IMR-90 (cell line): ENCODE data around the gene ALK. TPM values are rescaled to one million over a fixed set of nuclear protein-coding genes. Genes with fewer than 3 reads are reported as not detected.
A peak's percentile ranks its signal among the peaks of the same experiment; 100 is the strongest.

Experiments
- ATAC-seq: fragments of 200-7000 bp; cut with Tn5 transposase; 2 replicates; pipeline ENCODE4 v1.9.1; 2020; ENCODE audit warnings: low read depth, mild to moderate bottlenecking, moderate library complexity
- BruUV-seq: library from RNA; stranded (reverse); fragments of 400-500 nt; replicated peaks from 2 replicates; lab custom pipeline; 2021; lab: Mats Ljungman, UMichigan
- CTCF ChIA-PET: fragments of 300-600 bp; formaldehyde crosslinking; extraction: SDS; loops from one replicate; lab custom pipeline; 2021; ENCODE audit warnings: antibody characterized with exemption; lab: Yijun Ruan, JAX
- POLR2A ChIA-PET: fragments of 300-600 bp; sonication (Branson Sonifier 250); formaldehyde crosslinking; loops from one replicate; lab custom pipeline; 2022; ENCODE audit warnings: antibody characterized with exemption; ENCODE audit not compliant: unreplicated experiment; lab: Charles Lee
- DNase-seq: peaks from one replicate; pipeline ENCODE4 v3.0.0; 2013
- H2AFZ ChIP-seq: replicated peaks from 2 replicates; pipeline ENCODE3; 2013; ENCODE audit warnings: low read length, mild to moderate bottlenecking; ENCODE audit not compliant: poor library complexity
- H2AK5ac ChIP-seq: 2 replicates; pipeline ENCODE4 v1.6.1; 2013; ENCODE audit warnings: low read depth, low read length, inconsistent platforms
- H2AK9ac ChIP-seq: replicated peaks from 2 replicates; pipeline ENCODE3; 2013; ENCODE audit warnings: mild to moderate bottlenecking, low read depth, low read length, moderate library complexity; ENCODE audit not compliant: poor library complexity
- H2BK120ac ChIP-seq: 2 replicates; pipeline ENCODE4 v1.6.1; 2013; ENCODE audit warnings: low read depth, low read length, inconsistent platforms
- H2BK15ac ChIP-seq: 3 replicates; pipeline ENCODE4 v1.6.1; 2013; ENCODE audit warnings: low read depth, low read length, inconsistent platforms
- H2BK20ac ChIP-seq: 2 replicates; pipeline ENCODE4 v1.6.1; 2013; ENCODE audit warnings: low read depth, mild to moderate bottlenecking, inconsistent platforms, low read length, moderate library complexity
- H2BK5ac ChIP-seq: 2 replicates; pipeline ENCODE4 v1.6.1; 2013; ENCODE audit warnings: mild to moderate bottlenecking, low read depth, low read length, inconsistent platforms; ENCODE audit not compliant: poor library complexity, severe bottlenecking
- H3K14ac ChIP-seq: replicated peaks from 2 replicates; pipeline ENCODE4 v1.6.1; 2013; ENCODE audit warnings: low read depth, low read length, inconsistent platforms
- H3K18ac ChIP-seq: 2 replicates; pipeline ENCODE4 v1.6.1; 2013; ENCODE audit warnings: low read depth, low read length, control low read depth
- H3K23ac ChIP-seq: 2 replicates; pipeline ENCODE4 v1.6.1; 2013; ENCODE audit warnings: low read depth, low read length, inconsistent platforms
- H3K27ac ChIP-seq: 2 replicates; pipeline ENCODE4 v1.5.1; 2013; ENCODE audit warnings: mild to moderate bottlenecking, control low read depth, low read length; ENCODE audit not compliant: insufficient read depth
- H3K27me3 ChIP-seq: 2 replicates; pipeline ENCODE4 v1.6.1; 2013; ENCODE audit warnings: low read length; ENCODE audit not compliant: control insufficient read depth, insufficient read depth
- H3K36me3 ChIP-seq: 2 replicates; pipeline ENCODE4 v1.6.1; 2013; ENCODE audit warnings: low read length, mixed read lengths; ENCODE audit not compliant: control insufficient read depth, insufficient read depth
- H3K4ac ChIP-seq: 2 replicates; pipeline ENCODE4 v1.6.1; 2013; ENCODE audit warnings: low read depth, low read length, inconsistent platforms
- H3K4me1 ChIP-seq: 2 replicates; pipeline ENCODE4 v1.6.1; 2013; ENCODE audit warnings: low read length, mixed read lengths; ENCODE audit not compliant: control insufficient read depth, insufficient read depth
- H3K4me2 ChIP-seq: 2 replicates; pipeline ENCODE4 v1.6.1; 2013; ENCODE audit warnings: low read depth, mild to moderate bottlenecking, control low read depth, low read length, moderate library complexity
- H3K4me3 ChIP-seq: 2 replicates; pipeline ENCODE4 v1.5.1; 2013; ENCODE audit warnings: low read depth, mild to moderate bottlenecking, control low read depth, low read length, moderate library complexity; ENCODE audit not compliant: insufficient read depth
- H3K56ac ChIP-seq: 2 replicates; pipeline ENCODE4 v1.6.1; 2013; ENCODE audit warnings: low read length, inconsistent platforms; ENCODE audit not compliant: insufficient read depth; ENCODE audit errors: extremely low read depth
- H3K79me1 ChIP-seq, 2 experiments: 2 replicates each; pipeline ENCODE4 v1.6.1; 2013; ENCODE audit warnings: low read length in 2 of 2, inconsistent platforms in 1 of 2, low read depth in 1 of 2
- H3K9ac ChIP-seq: 2 replicates; pipeline ENCODE4 v1.6.1; 2013; ENCODE audit warnings: low read depth, low read length, control low read depth
- H3K9me1 ChIP-seq: 2 replicates; pipeline ENCODE4 v1.6.1; 2013; ENCODE audit warnings: low read length, inconsistent platforms; ENCODE audit not compliant: insufficient read depth
- H3K9me3 ChIP-seq: 2 replicates; pipeline ENCODE4 v1.6.1; 2013; ENCODE audit warnings: low read length; ENCODE audit not compliant: control insufficient read depth, insufficient read depth
- H4K20me1 ChIP-seq: 2 replicates; pipeline ENCODE4 v1.6.1; 2013; ENCODE audit warnings: low read length, inconsistent platforms; ENCODE audit not compliant: insufficient read depth
- H4K5ac ChIP-seq: 2 replicates; pipeline ENCODE4 v1.6.1; 2013; ENCODE audit warnings: mild to moderate bottlenecking, low read depth, low read length, control low read depth
- H4K8ac ChIP-seq, 2 experiments: 2 replicates each; pipeline ENCODE4 v1.6.1; 2013; ENCODE audit warnings: low read depth in 2 of 2, low read length in 2 of 2, control low read depth in 1 of 2, inconsistent platforms in 1 of 2
- H4K91ac ChIP-seq: 2 replicates; pipeline ENCODE4 v1.6.1; 2013; ENCODE audit warnings: low read depth, low read length, inconsistent platforms; ENCODE audit not compliant: insufficient read depth
- BHLHE40 ChIP-seq: fragments of 150-350 bp; IDR thresholded peaks from 2 replicates; pipeline ENCODE4 v1.6.1; 2016; ENCODE audit warnings: mild to moderate bottlenecking, low read depth, low read length
- CEBPB ChIP-seq: IDR thresholded peaks from 2 replicates; pipeline ENCODE4 v1.6.1; 2012; ENCODE audit warnings: low read depth, low read length, improper control_type of control experiment
- FOS ChIP-seq: fragments of 150-350 bp; IDR thresholded peaks from 2 replicates; pipeline ENCODE4 v1.6.1; 2016; ENCODE audit warnings: low read depth, low read length
- MAFK ChIP-seq: IDR thresholded peaks from 2 replicates; pipeline ENCODE4 v1.6.1; 2012; ENCODE audit warnings: low read depth, low read length, improper control_type of control experiment
- MAZ ChIP-seq: IDR thresholded peaks from 2 replicates; pipeline ENCODE4 v1.6.1; 2012; ENCODE audit warnings: low read depth, mild to moderate bottlenecking, low read length, improper control_type of control experiment, moderate library complexity, borderline replicate concordance
- MXI1 ChIP-seq: IDR thresholded peaks from 2 replicates; pipeline ENCODE4 v1.6.1; 2012; ENCODE audit warnings: low read depth, mild to moderate bottlenecking, low read length, moderate library complexity, borderline replicate concordance
- POLR2A ChIP-seq: IDR thresholded peaks from 2 replicates; pipeline ENCODE4 v1.6.1; 2012; ENCODE audit warnings: mild to moderate bottlenecking, low read depth, low read length
- RAD21 ChIP-seq: IDR thresholded peaks from 2 replicates; pipeline ENCODE4 v1.6.1; 2012; ENCODE audit warnings: low read length, improper control_type of control experiment
- RCOR1 ChIP-seq: IDR thresholded peaks from 2 replicates; pipeline ENCODE4 v1.6.1; 2012; ENCODE audit warnings: mild to moderate bottlenecking, low read length, improper control_type of control experiment; ENCODE audit not compliant: insufficient replicate concordance
- RFX5 ChIP-seq: IDR thresholded peaks from 2 replicates; pipeline ENCODE4 v1.8.0; 2012; ENCODE audit warnings: low read depth, mild to moderate bottlenecking, low read length, moderate library complexity
- SMC3 ChIP-seq: fragments of 150-350 bp; IDR thresholded peaks from 2 replicates; pipeline ENCODE4 v1.6.1; 2016; ENCODE audit warnings: low read depth, mild to moderate bottlenecking, antibody characterized with exemption, low read length, moderate library complexity
- WGBS, 2 experiments: methylation state at CpG; one replicate each; pipeline versions ENCODE4 v1.1.5 to v1.1.7; 2013; ENCODE audit warnings: missing lambda C conversion rate in 2 of 2; ENCODE audit not compliant: insufficient read length in 1 of 2; ENCODE audit errors: extremely low coverage in 2 of 2; 5-methylcytosine and 5-hydroxymethylcytosine counted together
- dilution Hi-C: fragments of 300-500 bp; cut with HindIII; formaldehyde crosslinking; loops from one replicate; pipeline ENCODE4 v1.14.3; 2018; ENCODE audit warnings: low sequenced_read_pairs; ENCODE audit not compliant: unreplicated experiment
- in situ Hi-C: fragments of 300-500 bp; cut with MboI; formaldehyde crosslinking; loops from 3 replicates; pipeline ENCODE4 v1.14.3; 2019; ENCODE audit warnings: low sequenced_read_pairs, inconsistent platforms, mixed read lengths
- intact Hi-C: fragments of 100-400 bp; cut with micrococcal nuclease; formaldehyde crosslinking; loops from 2 replicates; pipeline ENCODE4 v1.10.0; 2022
- polyA plus RNA-seq, 3 experiments: library from polyadenylated mRNA; depleted of rRNA; stranded (reverse); fragments of >200 nt; gene quantifications; 2 replicates each; pipeline ENCODE4 v1.2.3, GENCODE V29; 2012; ENCODE audit warnings: low replicate concordance in 1 of 3
- total RNA-seq: library from RNA; depleted of rRNA; stranded (reverse); fragments of >200 nt; gene quantifications from 2 replicates; pipeline ENCODE4 v1.2.3, GENCODE V29; 2012
- TF ChIP-seq, protein P1 (sequence below): conservative IDR thresholded peaks from 2 replicates; pipeline ENCODE4 v1.5.1; 2012; ENCODE audit warnings: mild to moderate bottlenecking, low read depth, low read length, improper control_type of control experiment
- TF ChIP-seq, protein P2 (sequence below): fragments of 150-350 bp; IDR thresholded peaks from 2 replicates; pipeline ENCODE4 v1.6.1; 2016; ENCODE audit warnings: low read depth, mild to moderate bottlenecking, low read length, moderate library complexity, borderline replicate concordance
- TF ChIP-seq, protein P3 (sequence below): fragments of 150-350 bp; IDR thresholded peaks from 2 replicates; pipeline ENCODE4 v1.6.1; 2017; ENCODE audit warnings: mild to moderate bottlenecking, antibody characterized with exemption, low read length, low read depth

ALK gene
- total and polyA plus RNA-seq, 2 of the 4 experiments (the other 2 are of a cell fraction) = not detected

DNA sequence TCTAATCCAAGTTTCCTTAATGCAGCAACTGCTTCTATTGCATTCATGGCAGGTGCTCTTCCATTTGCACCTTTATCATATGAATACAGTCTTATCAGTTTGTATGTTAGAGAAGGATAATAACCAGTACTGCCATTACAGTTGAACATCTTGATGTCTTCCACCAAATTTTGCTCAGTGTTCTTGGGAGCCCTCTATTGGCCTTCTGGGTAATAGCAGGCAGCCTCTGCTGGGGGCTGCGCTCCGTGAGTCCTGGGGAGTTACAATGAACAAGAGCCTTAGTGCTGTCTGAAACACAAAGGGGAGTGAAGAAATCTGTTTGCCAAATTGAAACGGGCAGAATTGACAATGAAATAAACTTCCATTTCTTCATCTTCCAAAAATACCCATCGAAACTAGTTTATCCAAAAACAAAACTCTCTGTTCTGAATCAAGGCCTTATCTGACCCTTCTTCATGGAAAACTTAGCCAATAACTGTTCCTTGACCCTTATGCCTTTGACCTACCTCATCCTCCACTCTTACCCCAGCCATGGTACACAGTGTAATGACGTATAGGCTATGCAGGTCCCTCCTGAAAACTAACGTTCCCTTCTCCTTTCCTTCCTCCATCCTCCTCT, 79.9 kb downstream of the ALK start:
- Histone ChIP-seq H3K23ac (no peak overlapping the region), H3K9me3 (no peaks in the 10 kb centered on the region), H4K8ac (no peak overlapping the region), H3K4me1 (no peaks in the 10 kb centered on the region), H3K27me3 (peaks cover 2% of the 10 kb centered on the region), H2AK5ac (no peak overlapping the region), H2BK5ac (no peak overlapping the region), H3K27ac (no peak overlapping the region), H3K14ac (no peak overlapping the region), H3K4me2 (no peak overlapping the region), H3K18ac (no peak overlapping the region), H2BK15ac (no peak overlapping the region), H3K36me3 (no peaks in the 10 kb centered on the region), H2AK9ac (no peak overlapping the region), H3K4ac (no peak overlapping the region), H4K5ac (no peak overlapping the region), H4K20me1 (no peaks in the 10 kb centered on the region), H3K4me3 (no peak overlapping the region), H2BK120ac (no peak overlapping the region), H2BK20ac (no peak overlapping the region), H3K9me1 (no peaks in the 10 kb centered on the region), H3K56ac (no peak overlapping the region), H2AFZ (no peak overlapping the region), H3K79me1 (no peaks in the 10 kb centered on the region), H3K9ac (no peak overlapping the region), H4K91ac (no peak overlapping the region)
- dilution Hi-C loops (loop anchor here (25.0 kb wide), 1 partner anchor 879 kb away; no protein-coding TSS in a partner anchor), intact Hi-C loops (loop anchor here (1.0 to 2.0 kb wide), 5 partner anchors 231 to 883 kb away; no protein-coding TSS in a partner anchor), in situ Hi-C loops (loop anchor here (10.0 to 25.0 kb wide), 2 partner anchors 529 to 877 kb away; no protein-coding TSS in a partner anchor)
- ATAC-seq (peak; percentile 91), DNase-seq (peak; percentile 22)
- 53% methylated on average over 3 of the region's 6 CpGs; no CpG with 5 or more reads in 1 of the 2 experiments for WGBS, 2 experiments
- TF ChIP-seq MXI1 (no peak), SMC3 (peak; percentile 85), CEBPB (no peak), POLR2A (no peak), RAD21 (peak; percentile 83), RFX5 (no peak), RCOR1 (no peak), FOS (no peak), MAZ (peak; percentile 47; the same call in 1 of the 2 replicates), MAFK (no peak), BHLHE40 (no peak)
- TF ChIP-seq, protein P1, sequence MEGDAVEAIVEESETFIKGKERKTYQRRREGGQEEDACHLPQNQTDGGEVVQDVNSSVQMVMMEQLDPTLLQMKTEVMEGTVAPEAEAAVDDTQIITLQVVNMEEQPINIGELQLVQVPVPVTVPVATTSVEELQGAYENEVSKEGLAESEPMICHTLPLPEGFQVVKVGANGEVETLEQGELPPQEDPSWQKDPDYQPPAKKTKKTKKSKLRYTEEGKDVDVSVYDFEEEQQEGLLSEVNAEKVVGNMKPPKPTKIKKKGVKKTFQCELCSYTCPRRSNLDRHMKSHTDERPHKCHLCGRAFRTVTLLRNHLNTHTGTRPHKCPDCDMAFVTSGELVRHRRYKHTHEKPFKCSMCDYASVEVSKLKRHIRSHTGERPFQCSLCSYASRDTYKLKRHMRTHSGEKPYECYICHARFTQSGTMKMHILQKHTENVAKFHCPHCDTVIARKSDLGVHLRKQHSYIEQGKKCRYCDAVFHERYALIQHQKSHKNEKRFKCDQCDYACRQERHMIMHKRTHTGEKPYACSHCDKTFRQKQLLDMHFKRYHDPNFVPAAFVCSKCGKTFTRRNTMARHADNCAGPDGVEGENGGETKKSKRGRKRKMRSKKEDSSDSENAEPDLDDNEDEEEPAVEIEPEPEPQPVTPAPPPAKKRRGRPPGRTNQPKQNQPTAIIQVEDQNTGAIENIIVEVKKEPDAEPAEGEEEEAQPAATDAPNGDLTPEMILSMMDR = peak; percentile 83
- TF ChIP-seq, protein P2, sequence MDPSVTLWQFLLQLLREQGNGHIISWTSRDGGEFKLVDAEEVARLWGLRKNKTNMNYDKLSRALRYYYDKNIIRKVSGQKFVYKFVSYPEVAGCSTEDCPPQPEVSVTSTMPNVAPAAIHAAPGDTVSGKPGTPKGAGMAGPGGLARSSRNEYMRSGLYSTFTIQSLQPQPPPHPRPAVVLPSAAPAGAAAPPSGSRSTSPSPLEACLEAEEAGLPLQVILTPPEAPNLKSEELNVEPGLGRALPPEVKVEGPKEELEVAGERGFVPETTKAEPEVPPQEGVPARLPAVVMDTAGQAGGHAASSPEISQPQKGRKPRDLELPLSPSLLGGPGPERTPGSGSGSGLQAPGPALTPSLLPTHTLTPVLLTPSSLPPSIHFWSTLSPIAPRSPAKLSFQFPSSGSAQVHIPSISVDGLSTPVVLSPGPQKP = no peak
- TF ChIP-seq, protein P3, sequence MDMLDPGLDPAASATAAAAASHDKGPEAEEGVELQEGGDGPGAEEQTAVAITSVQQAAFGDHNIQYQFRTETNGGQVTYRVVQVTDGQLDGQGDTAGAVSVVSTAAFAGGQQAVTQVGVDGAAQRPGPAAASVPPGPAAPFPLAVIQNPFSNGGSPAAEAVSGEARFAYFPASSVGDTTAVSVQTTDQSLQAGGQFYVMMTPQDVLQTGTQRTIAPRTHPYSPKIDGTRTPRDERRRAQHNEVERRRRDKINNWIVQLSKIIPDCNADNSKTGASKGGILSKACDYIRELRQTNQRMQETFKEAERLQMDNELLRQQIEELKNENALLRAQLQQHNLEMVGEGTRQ = no peak
- CTCF ChIA-PET = interaction anchor here (0.5 to 0.7 kb wide), 3 partner anchors 45 to 578 kb away, joined by 3 to 5 read pairs (median 3); no protein-coding TSS in a partner anchor
- BruUV-seq = no TSS peak
- POLR2A ChIA-PET = no interaction called here
